Measurements from ENCODE around the gene PDE7B. TPM values are rescaled to one million over a fixed set of nuclear protein-coding genes. Genes with fewer than 3 reads are reported as not detected.

The PDE7B gene
- total RNA-seq, 2 donors from 2014 or later = 9.0 to 11.2 TPM

- H3K36me3 ChIP-seq = no peaks in the 10 kb centered on the region
- no peaks in the 10 kb centered on the region for H3K9me3 ChIP-seq
- no peaks in the 10 kb centered on the region for H3K4me1 ChIP-seq
- DNase-seq (ENCODE audit: low spot score) = no peak
- no peak for TF ChIP-seq CTCF (IDR thresholded peaks at IDR 0.05)
- H3K27ac ChIP-seq = no peak overlapping the region
- no peak overlapping the region for H3K4me3 ChIP-seq
- H3K27me3 ChIP-seq = no peaks in the 10 kb centered on the region
Observed at GRCh38 chr6:135990439-135990838, 138.9 kb downstream of the PDE7B start.

DNA sequence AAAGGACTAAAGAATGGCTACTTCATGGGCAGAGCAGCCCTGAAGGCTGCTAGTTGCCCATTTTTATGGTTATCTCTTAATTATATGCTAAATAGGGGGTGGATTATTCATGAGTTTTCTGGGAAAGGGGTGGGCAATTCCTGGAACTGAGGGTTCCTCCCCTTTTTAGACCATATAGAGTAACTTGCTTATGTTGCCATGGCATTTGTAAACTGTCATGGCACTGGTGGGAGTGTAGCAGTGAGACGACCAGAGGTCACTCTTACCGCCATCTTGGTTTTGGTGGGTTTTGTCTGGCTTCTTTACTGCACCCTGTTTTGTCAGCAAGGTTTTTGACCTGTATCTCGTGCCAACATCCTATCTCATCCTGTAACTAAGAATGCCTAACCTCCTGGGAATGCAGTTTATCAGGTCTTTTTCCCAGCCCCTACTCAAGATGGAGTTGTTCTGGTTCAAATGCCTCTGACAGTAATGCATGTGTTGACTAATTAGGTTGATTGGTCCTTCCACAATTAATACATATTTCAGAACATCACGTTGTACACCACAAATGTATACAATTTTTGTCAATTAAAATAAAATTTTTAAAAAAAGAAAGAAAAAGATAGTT, 139.5 kb downstream of the PDE7B start:
- Histone ChIP-seq H3K27me3 (no peaks in the 10 kb centered on the region), H3K9me3 (no peaks in the 10 kb centered on the region), H3K4me3 (no peak overlapping the region), H3K4me1 (no peaks in the 10 kb centered on the region), H3K27ac (no peak overlapping the region), H3K36me3 (no peaks in the 10 kb centered on the region)
- DNase-seq (ENCODE audit: low spot score) = no peak
- no peak for TF ChIP-seq CTCF (IDR thresholded peaks at IDR 0.05)

DNA sequence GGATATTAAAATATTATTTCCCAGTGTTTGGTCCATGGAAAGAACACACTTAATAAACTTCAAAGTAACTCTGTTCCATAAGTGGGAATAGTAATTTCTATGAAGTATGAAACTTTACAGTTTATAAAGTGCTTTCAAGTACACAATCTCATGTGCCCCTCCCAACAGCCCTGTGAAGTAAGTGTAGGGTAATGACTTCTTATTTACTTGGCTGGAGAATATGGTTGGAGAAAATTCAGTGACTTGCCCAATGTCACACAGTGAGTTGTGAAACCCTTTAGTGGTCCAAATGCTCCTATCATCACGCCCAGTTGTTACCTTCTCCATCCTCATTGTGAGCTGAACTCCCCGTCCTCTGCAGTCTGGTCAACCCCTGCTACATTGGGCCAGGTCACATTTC, 141.2 kb downstream of the PDE7B start:
- Histone ChIP-seq H3K9me3 (no peaks in the 10 kb centered on the region), H3K27ac (no peak overlapping the region), H3K4me1 (no peaks in the 10 kb centered on the region), H3K27me3 (no peaks in the 10 kb centered on the region), H3K4me3 (no peak overlapping the region), H3K36me3 (no peaks in the 10 kb centered on the region)
- DNase-seq (ENCODE audit: low spot score) = no peak
- no peak for TF ChIP-seq CTCF (IDR thresholded peaks at IDR 0.05)

DNA sequence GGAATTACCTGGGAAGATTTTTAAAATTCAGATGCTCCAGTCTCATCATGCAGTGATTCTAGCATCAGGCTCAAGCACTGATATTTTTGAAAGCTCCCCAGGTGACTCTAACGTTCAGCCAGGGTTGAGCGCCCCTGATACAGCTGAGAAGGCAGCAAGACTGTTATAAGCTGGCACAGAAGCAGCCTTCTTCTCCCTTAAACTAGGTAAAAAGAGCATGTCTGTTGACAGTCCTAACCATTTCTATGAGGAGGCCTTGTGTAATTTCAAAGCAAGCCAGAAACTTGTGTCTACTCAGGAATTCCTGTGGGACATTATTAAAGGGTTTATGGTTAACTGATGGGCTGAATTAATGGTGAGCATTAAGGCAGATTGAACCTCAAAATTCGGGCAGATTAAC, 141.9 kb downstream of the PDE7B start:
- DNase-seq (ENCODE audit: low spot score) = no peak
- Histone ChIP-seq H3K4me1 (no peaks in the 10 kb centered on the region), H3K36me3 (no peaks in the 10 kb centered on the region), H3K4me3 (no peak overlapping the region), H3K9me3 (no peaks in the 10 kb centered on the region), H3K27me3 (no peaks in the 10 kb centered on the region), H3K27ac (no peak overlapping the region)
- no peak for TF ChIP-seq CTCF (IDR thresholded peaks at IDR 0.05)

- Histone ChIP-seq H3K36me3 (no peaks in the 10 kb centered on the region), H3K9me3 (peaks cover 0 to 5% of the 10 kb centered on the region in 2 donors), H3K4me3 (no peak overlapping the region), H3K27ac (peak overlapping the region in 1 of 2 donors; percentile 10), H3K27me3 (no peaks in the 10 kb centered on the region), H3K4me1 (no peaks in the 10 kb centered on the region)
- DNase-seq (ENCODE audit: low spot score) = no peak
- TF ChIP-seq CTCF (IDR thresholded peaks at IDR 0.05) = no peak
Observed at GRCh38 chr6:135994857-135995544, 143.5 kb downstream of the PDE7B start.

DNA sequence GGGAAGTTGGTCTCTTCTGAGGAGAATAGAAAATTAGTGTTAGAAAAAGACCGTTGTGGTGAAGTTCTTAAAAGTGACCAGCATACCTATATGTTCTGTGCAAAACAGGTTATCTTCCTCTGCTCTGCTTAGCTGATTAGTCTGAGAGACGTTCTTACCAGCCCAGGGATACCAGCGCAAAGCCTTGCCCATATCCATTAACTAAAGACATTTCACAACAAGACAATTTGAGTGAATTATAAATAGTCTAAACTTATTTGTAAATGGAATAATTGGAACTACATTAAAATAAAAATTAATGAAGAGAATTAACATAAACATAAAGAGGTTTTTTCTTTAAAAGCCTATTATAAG, 144.0 kb downstream of the PDE7B start:
- Histone ChIP-seq H3K27me3 (no peaks in the 10 kb centered on the region), H3K27ac (no peak overlapping the region), H3K36me3 (no peaks in the 10 kb centered on the region), H3K4me3 (no peak overlapping the region), H3K9me3 (peaks cover 0 to 9% of the 10 kb centered on the region in 2 donors), H3K4me1 (no peaks in the 10 kb centered on the region)
- TF ChIP-seq CTCF (IDR thresholded peaks at IDR 0.05) = no peak
- no peak for DNase-seq (ENCODE audit: low spot score)

Measured in right atrium auricular region (tissue), 2 donors.